Fibroblast of lung (primary cell): Measurements from ENCODE around the gene RADIL. TPM values are rescaled to one million over a fixed set of nuclear protein-coding genes. Genes with fewer than 3 reads are reported as not detected.
"Not testable (repeated sequence)": the region's sequence is repeated elsewhere in the genome, so short reads cannot be mapped to it uniquely, and the experiment has no call there.

Experiments used
- DNase-seq, 2 donors: peaks; one replicate each; pipeline versions ENCODE4 v3.0.0 to v3.0.0-alpha.2; 2010; ENCODE audit warnings: low read depth in 2 of 2
- H2AFZ ChIP-seq: 2 replicates; pipeline ENCODE4 v1.5.1; 2012; ENCODE audit warnings: low read length, control low read depth, inconsistent platforms
- H3K27ac ChIP-seq: 2 replicates; pipeline ENCODE4 v1.5.1; 2011; ENCODE audit warnings: low read length, control low read depth; ENCODE audit not compliant: insufficient read depth
- H3K27me3 ChIP-seq: 2 replicates; pipeline ENCODE4 v1.5.1; 2011; ENCODE audit warnings: mild to moderate bottlenecking, low read length; ENCODE audit not compliant: control insufficient read depth, insufficient read depth
- H3K36me3 ChIP-seq: 2 replicates; pipeline ENCODE4 v1.5.1; 2011; ENCODE audit warnings: low read length; ENCODE audit not compliant: control insufficient read depth, insufficient read depth
- H3K4me1 ChIP-seq: 2 replicates; pipeline ENCODE4 v1.5.1; 2011; ENCODE audit warnings: low read length; ENCODE audit not compliant: control insufficient read depth, insufficient read depth; ENCODE audit errors: extremely low read depth
- H3K4me2 ChIP-seq: 2 replicates; pipeline ENCODE4 v1.5.1; 2011; ENCODE audit warnings: low read length, control low read depth; ENCODE audit not compliant: insufficient read depth; ENCODE audit errors: extremely low read depth
- H3K4me3 ChIP-seq, 4 experiments: fragments of 200-600 bp in 1 of 4; sonication (generic) in 1 of 4; replicated peaks in 1 of 4; 2 replicates each; pipeline ENCODE4 v1.5.1; 2011 to 2016; ENCODE audit warnings: low read length in 4 of 4, low read depth in 3 of 4, mild to moderate bottlenecking in 3 of 4, control low read depth in 2 of 4, inconsistent platforms in 1 of 4, mixed read lengths in 1 of 4; ENCODE audit not compliant: insufficient read depth in 1 of 4; ENCODE audit errors: control extremely low read depth in 1 of 4
- H3K79me2 ChIP-seq: 2 replicates; pipeline ENCODE4 v1.5.1; 2012; ENCODE audit warnings: mild to moderate bottlenecking, low read length, inconsistent platforms; ENCODE audit not compliant: control insufficient read depth, insufficient read depth
- H3K9ac ChIP-seq: 2 replicates; pipeline ENCODE4 v1.5.1; 2011; ENCODE audit warnings: mild to moderate bottlenecking, low read length, control low read depth; ENCODE audit not compliant: insufficient read depth
- H3K9me3 ChIP-seq: 2 replicates; pipeline ENCODE4 v1.5.1; 2012; ENCODE audit warnings: low read depth, low read length; ENCODE audit not compliant: control insufficient read depth, insufficient read depth
- H4K20me1 ChIP-seq: 2 replicates; pipeline ENCODE4 v1.5.1; 2011; ENCODE audit warnings: low read length; ENCODE audit not compliant: control insufficient read depth, insufficient read depth; ENCODE audit errors: extremely low read depth
- EZH2 ChIP-seq: IDR thresholded peaks from 2 replicates; pipeline ENCODE4 v1.5.1; 2012; ENCODE audit warnings: low read length, control low read depth, mild to moderate bottlenecking; ENCODE audit errors: missing control alignments
- polyA plus RNA-seq, 2 donors: library from polyadenylated mRNA; depleted of rRNA in 1 of 2; stranded (reverse) in 1 of 2; unstranded in 1 of 2; fragments of >200 nt; gene quantifications; 2 replicates each; pipeline ENCODE4 v1.2.1, GENCODE V29; 2011 to 2012; ENCODE audit warnings: missing spikeins in 1 of 2
- total RNA-seq: library from RNA; depleted of rRNA; stranded (reverse); fragments of >200 nt; gene quantifications from 2 replicates; pipeline ENCODE4 v1.2.1, GENCODE V29; 2014
- TF ChIP-seq, protein P1 (sequence below), 2 donors: IDR thresholded peaks in 1 of 2; conservative IDR thresholded peaks in 1 of 2; 1 replicate in 1 of 2; 2 replicates in 1 of 2; pipeline ENCODE4 v1.5.1; 2011 to 2012; ENCODE audit warnings: low read length in 2 of 2, control low read depth in 1 of 2, inconsistent platforms in 1 of 2, low read depth in 1 of 2, mild to moderate bottlenecking in 1 of 2

RADIL gene
- total and polyA plus RNA-seq, 2 donors (not counting 1 experiment from before 2014, with no cell fraction given): 0.33 to 0.85 TPM

DNA sequence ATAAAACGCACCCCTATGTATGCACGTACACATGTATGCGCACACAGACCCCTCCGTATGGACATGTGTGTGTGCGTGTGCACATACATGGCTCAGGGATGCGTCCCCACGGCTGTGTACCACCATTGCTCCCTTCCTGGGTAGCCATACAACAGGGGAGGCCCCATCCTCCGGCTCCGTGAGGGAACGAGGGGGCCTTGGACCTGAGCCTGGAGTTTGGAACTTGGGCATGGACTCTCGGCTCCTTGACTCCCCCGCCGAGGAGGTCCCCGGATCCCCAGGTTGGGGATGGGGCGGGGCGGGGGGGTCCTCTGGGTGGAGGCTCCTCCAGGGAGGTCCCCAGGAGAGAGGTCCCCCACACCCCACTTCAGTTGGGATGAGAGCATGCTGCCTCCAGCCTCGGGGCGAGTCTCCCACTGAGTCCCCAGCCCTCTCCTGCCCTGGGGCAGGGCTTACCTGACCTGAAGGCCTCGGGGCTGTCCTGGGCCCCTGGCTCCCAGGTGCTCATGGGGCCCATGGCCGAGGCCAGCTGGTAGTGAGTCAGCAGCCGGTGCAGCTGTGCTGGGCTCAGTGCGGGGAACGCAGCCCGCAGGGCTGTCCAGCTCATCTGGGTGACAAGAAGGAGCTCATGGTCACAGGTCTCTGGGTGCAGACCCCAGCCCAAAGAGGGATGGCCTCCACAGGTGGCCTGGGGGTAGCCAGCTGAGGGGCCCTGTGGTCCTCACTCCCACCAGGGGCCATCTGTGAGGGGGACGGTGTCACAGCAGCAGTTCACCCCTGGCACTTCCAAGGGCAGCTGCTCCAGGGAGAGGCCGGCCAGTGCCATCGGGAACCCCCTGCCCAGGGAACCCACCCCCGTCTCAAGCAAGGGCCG lies 78.2 kb downstream of the RADIL start:
- Histone ChIP-seq H3K27me3 (peaks cover 5% of the 10 kb centered on the region), H3K4me3 (no peak overlapping the region), H3K79me2 (no peaks in the 10 kb centered on the region), H3K4me2 (no peak overlapping the region), H2AFZ (no peak overlapping the region), H3K27ac (no peak overlapping the region), H3K9me3 (no peaks in the 10 kb centered on the region), H3K9ac (no peak overlapping the region), H4K20me1 (no peaks in the 10 kb centered on the region), H3K4me1 (no peaks in the 10 kb centered on the region), H3K36me3 (no peaks in the 10 kb centered on the region)
- TF ChIP-seq, protein P1, sequence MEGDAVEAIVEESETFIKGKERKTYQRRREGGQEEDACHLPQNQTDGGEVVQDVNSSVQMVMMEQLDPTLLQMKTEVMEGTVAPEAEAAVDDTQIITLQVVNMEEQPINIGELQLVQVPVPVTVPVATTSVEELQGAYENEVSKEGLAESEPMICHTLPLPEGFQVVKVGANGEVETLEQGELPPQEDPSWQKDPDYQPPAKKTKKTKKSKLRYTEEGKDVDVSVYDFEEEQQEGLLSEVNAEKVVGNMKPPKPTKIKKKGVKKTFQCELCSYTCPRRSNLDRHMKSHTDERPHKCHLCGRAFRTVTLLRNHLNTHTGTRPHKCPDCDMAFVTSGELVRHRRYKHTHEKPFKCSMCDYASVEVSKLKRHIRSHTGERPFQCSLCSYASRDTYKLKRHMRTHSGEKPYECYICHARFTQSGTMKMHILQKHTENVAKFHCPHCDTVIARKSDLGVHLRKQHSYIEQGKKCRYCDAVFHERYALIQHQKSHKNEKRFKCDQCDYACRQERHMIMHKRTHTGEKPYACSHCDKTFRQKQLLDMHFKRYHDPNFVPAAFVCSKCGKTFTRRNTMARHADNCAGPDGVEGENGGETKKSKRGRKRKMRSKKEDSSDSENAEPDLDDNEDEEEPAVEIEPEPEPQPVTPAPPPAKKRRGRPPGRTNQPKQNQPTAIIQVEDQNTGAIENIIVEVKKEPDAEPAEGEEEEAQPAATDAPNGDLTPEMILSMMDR (conservative IDR thresholded peaks at IDR 0.05 in 1 of 2, IDR thresholded peaks at IDR 0.05 in 1 of 2; ENCODE audit: low read depth in 1 of 2, low read length in 2 of 2): no peak
- TF ChIP-seq EZH2: no peak
- DNase-seq: no peak

DNA sequence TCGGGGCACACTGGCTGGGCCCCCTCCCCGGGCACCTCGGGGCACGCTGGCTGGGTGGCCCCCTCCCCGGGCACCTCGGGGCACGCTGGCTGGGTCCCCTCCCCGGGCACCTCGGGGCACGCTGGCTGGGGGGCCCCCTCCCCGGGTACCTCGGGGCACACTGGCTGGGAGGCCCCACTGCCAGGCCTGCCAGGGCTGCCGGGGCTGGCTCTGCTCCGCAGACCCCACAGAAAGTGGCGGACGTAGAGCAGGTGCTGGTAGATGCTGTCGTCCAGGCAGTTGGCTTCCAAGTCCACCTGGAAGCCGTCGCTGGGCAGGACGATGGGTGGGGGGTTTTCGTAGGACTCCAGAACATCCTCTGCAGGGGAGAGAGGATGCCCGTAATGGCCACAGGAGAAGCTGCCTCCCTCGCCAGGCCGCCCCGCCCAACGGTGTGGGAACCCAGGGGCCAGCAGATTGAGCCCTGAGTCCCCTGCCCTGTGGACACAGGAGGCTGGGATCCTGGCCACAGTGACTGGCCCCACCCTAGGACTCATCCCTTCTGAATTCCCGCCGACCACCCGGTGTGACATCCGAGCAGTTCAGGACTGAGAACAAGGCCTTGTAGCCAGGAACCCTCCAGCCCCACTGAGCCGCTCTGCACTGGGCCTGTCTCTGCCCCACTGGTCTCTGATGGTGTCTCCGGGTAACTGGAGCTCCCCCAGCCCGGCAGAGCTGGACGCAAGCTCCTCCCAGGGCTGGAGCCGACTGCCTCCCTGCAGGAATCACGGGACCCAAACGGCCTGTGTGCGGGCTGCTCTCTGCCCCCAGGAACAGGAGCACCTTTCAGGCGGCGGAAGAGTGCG lies 79.9 kb downstream of the RADIL start:
- no peak for DNase-seq
- Histone ChIP-seq H3K9me3 (no peaks in the 10 kb centered on the region), H2AFZ (no peak overlapping the region), H3K4me1 (no peaks in the 10 kb centered on the region), H4K20me1 (no peaks in the 10 kb centered on the region), H3K79me2 (no peaks in the 10 kb centered on the region), H3K27ac (no peak overlapping the region), H3K9ac (no peak overlapping the region), H3K4me3 (no peak overlapping the region), H3K4me2 (no peak overlapping the region), H3K36me3 (no peaks in the 10 kb centered on the region), H3K27me3 (peaks cover 5% of the 10 kb centered on the region)
- TF ChIP-seq EZH2: no peak
- TF ChIP-seq, protein P1 (conservative IDR thresholded peaks at IDR 0.05 in 1 of 2, IDR thresholded peaks at IDR 0.05 in 1 of 2; ENCODE audit: low read depth in 1 of 2, low read length in 2 of 2): no peak

DNA sequence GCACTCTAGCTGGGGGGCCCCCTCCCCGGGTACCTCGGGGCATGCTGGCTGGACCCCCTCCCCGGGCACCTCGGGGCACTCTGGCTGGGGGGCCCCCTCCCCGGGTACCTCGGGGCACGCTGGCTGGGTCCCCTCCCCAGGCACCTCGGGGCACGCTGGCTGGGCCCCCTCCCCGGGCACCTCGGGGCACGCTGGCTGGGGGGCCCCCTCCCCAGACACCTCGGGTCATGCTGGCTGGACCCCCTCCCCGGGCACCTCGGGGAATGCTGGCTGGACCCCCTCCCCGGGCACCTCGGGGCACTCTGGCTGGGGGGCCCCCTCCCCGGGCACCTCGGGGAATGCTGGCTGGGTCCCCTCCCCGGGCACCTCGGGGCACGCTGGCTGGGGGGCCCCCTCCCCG lies 80.9 kb downstream of the RADIL start:
- H3K27ac ChIP-seq, DNase-seq: not testable (repeated sequence)

More for the DNA sequence above, 80.9 kb downstream of the RADIL start:
- H3K9ac ChIP-seq, H2AFZ ChIP-seq, H3K27me3 ChIP-seq, H3K4me2 ChIP-seq, H4K20me1 ChIP-seq, H3K9me3 ChIP-seq, H3K36me3 ChIP-seq, H3K4me1 ChIP-seq, H3K4me3 ChIP-seq, H3K79me2 ChIP-seq: not testable (repeated sequence)
